NCI-H226 (cell line): ENCODE results near the gene ZNF225.
"Not testable (repeated sequence)": the region's sequence is repeated elsewhere in the genome, so short reads cannot be mapped to it uniquely, and the experiment has no call there.

Source experiments
- DNase-seq: peaks from one replicate; pipeline ENCODE4 v3.0.0-alpha.2; 2015

ZNF225 gene

DNA sequence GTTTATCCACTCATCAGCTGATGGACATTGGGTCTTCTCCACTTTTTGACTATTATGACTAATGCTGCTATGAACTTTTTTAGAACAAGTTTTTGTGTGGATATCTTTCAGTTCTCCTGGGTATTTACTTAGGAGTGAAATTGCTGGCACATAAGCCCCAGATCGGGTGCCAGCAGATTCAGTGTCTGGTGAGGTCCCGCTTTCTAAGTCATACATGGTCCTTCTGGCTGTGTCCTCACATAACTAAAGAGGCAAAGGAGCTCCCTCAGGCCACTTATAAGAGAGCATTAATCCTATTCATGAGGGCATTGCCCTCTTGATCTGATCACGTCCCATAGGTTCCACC, 51.1 kb downstream of the ZNF225 start:
- no peak for DNase-seq

DNA sequence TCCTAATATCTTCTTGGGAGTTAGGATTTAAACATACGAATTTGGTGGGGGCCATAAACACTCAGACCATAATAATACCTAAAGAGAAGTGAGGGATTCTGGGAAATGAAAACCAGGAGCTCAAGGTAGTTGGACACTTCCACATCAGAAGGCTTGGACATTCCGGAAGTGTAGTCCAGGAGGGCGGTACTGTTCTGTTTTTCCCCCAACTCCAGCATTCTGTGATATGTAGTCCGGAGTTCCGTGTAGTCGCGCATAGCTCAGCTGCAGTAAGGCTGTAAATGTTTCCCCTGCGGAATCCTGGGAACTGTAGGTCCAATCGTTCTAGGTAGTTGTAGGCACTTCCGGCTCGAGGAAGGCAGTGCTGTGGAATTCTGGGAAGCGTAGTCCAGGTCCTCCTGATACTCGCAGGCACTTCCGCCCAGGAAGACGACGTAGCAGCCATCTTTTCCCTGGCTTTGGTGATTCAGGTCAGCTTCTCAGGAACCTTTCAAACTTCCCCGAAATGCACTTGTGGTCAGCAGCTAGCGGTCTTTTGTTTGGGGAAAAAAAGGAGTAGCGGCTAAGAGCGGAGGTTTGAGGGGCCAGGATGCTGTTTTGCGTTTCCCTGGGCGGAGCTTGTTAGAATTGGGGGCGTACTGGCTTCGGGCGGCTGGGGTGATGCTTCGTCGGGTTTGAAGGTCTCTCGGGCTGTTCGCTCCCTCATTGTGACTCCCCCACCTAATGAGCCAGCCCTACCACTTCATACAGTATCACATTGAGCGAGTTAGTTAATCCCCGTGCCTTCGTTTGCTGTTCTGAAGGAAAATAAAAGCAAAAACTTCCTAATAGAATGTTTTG, 51.7 kb downstream of the ZNF225 start, which contains the start of gene ZNF226:
ZNF226 (plus strand) TSS at position 428 of the 840 bp plus-strand sequence. CDS start 4,981 bp downstream, outside the sequence.
- peak; percentile 99 for DNase-seq

DNA sequence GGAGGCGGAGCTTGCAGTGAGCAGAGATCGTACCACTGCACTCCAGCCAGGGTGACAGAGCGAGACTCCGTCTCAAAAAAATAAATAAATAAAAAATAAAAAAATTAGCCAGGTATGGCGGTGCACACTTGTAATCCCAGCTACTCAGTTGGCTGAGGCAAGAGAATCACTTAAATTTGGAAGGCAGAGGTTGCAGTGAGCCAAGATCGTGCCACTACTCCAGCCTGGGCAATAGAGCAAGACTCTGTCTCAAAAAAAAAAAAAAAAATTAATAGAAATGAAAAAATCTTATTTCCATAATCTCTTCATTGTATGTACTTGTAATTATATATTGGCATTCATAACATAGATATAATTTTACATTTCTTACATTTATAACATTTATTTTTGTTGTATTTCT, 57.5 kb downstream of the ZNF225 start:
- not testable (repeated sequence) for DNase-seq

DNA sequence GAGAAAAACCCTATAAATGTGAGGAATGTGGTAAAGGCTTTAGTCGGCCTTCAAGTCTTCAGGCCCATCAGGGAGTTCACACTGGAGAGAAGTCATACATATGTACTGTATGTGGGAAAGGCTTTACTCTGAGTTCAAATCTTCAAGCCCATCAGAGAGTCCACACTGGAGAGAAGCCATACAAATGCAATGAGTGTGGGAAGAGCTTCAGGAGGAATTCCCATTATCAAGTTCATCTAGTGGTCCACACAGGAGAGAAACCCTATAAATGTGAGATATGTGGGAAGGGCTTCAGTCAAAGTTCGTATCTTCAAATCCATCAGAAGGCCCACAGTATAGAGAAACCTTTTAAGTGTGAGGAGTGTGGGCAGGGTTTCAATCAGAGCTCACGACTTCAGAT, 63.4 kb downstream of the ZNF225 start:
- DNase-seq: no peak

DNA sequence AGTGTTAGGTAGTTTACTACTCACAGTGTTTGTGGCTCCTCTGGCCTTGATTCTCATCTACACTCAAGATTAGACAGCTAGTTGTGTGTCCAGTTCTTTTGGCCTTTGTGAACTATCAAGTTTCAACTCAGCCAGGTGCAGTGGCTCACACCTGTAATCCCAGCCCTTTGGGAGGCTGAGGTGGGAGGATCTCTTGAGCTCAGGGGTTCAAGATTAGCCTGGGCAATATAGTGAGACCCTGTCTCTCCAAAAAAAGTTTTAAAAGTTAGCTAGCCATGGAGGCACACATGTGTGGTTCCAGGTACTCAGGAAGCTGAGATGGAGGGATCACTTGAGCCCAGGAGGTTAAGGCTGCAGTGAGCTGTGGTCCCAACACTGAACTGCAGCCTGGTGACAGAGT, 67.8 kb downstream of the ZNF225 start:
- DNase-seq: no peak

DNA sequence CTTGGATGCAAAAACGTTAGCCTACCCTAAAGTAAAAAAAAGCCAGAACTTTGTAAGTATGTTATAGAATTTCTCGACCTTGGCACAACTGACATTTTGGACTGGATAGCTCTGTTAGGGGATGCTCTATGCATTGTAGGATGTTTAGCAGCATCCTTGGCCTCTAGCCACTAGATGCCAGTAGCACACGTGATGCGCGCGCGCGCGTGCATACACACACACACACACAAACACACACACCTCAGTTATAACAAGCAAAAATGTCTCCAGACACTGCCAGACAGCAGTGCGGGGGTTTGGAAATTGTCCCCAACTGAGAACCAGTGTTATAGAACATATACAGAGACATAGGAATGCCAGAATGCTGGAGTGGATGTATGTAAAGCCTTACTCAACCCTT, 68.9 kb downstream of the ZNF225 start:
- DNase-seq: no peak
